ENCODE data around the gene NFKB2. TPM values are rescaled to one million over a fixed set of nuclear protein-coding genes. Genes with fewer than 3 reads are reported as not detected.
A peak's percentile ranks its signal among the peaks of the same experiment; 100 is the strongest.

NFKB2 gene
- total and polyA plus RNA-seq, 4 experiments from 2014 or later, result 6.6 to 147 (median 85.7) TPM

- H3K27me3 Mint-ChIP-seq, result no peaks in the 10 kb centered on the region
- H3K4me1 ChIP-seq (ENCODE audit: insufficient read depth, low read length), result peaks cover 48% of the 10 kb centered on the region
These were observed 2.9 kb downstream of the NFKB2 start for GRCh38 chr10:102398172-102399020.

GRCh38 chr10:102399217-102400021 lies 3.9 kb downstream of the NFKB2 start:
- POLR2A ChIA-PET (ENCODE audit: partially characterized antibody), result interaction anchor here (0.8 to 8.3 kb wide), 16 partner anchors 10 to 247 kb away, joined by 3 to 122 read pairs (median 6); partner anchors contain the start of genes ACTR1A, C10orf95, CUEDC2 and FBXL15
- peak overlapping the region; percentile 100 for H3K27ac ChIP-seq (ENCODE audit: low read depth, low read length)
- no peaks in the 10 kb centered on the region for H3K27me3 ChIP-seq (ENCODE audit: insufficient read depth, low read length)
- H3K27me3 Mint-ChIP-seq, result no peaks in the 10 kb centered on the region
- peaks cover 19 to 68% (median 32%) of the 10 kb centered on the region in 4 donors for H3K4me1 Mint-ChIP-seq
- H3K27ac Mint-ChIP-seq, result peak overlapping the region; percentile 89 to 100 (median 100)
- DNase-seq, result peak; percentile 86 to 90 (median 87)
- H3K9me3 ChIP-seq (ENCODE audit: control insufficient read depth in 1 of 2, low read length in 2 of 2), result no peaks in the 10 kb centered on the region
- peaks cover 44% of the 10 kb centered on the region for H3K4me1 ChIP-seq (ENCODE audit: insufficient read depth, low read length)
- intact Hi-C loops (cut with micrococcal nuclease), result loop anchor here (1.0 to 5.0 kb wide), 5 partner anchors 22 to 518 kb away; partner anchors contain the start of gene CNNM2
- peaks cover 7 to 59% of the 10 kb centered on the region in 2 donors for H3K36me3 Mint-ChIP-seq
- peaks cover 38% of the 10 kb centered on the region for H3K36me3 ChIP-seq (ENCODE audit: insufficient read depth, low read length)
- H3K9me3 Mint-ChIP-seq, result peaks cover 0 to 2% (median 0%) of the 10 kb centered on the region in 8 donors
- CTCF ChIA-PET (ENCODE audit: partially characterized antibody), result interaction anchor here (0.6 to 10.3 kb wide), 36 partner anchors 8 to 287 kb away, joined by 3 to 88 read pairs (median 4); partner anchors contain the start of genes ACTR1A, C10orf95, CUEDC2 and ELOVL3
- H3K4me3 ChIP-seq (ENCODE audit: low read length in 2 of 2), result peak overlapping the region in 1 of 2 donors; percentile 49
- H3K4me3 Mint-ChIP-seq, result peak overlapping the region; percentile 53 to 81 (median 74)

More at GRCh38 chr10:102398172-102399020, 2.9 kb downstream of the NFKB2 start:
- ChIA-PET POLR2A (ENCODE audit: partially characterized antibody) (interaction anchor here (0.8 to 8.3 kb wide), 11 partner anchors 17 to 229 kb away, joined by 3 to 122 read pairs (median 6); partner anchors contain the start of genes ACTR1A, C10orf95, CUEDC2 and FBXL15), CTCF (ENCODE audit: partially characterized antibody) (interaction anchor here (0.8 to 10.3 kb wide), 23 partner anchors 11 to 263 kb away, joined by 3 to 88 read pairs (median 6); partner anchors contain the start of genes ACTR1A, C10orf95, CUEDC2 and FBXL15)
- intact Hi-C loops (cut with micrococcal nuclease), result loop anchor here (1.0 to 5.0 kb wide), 5 partner anchors 23 to 519 kb away; partner anchors contain the start of gene CNNM2
- Histone ChIP-seq H3K27ac (ENCODE audit: low read depth, low read length) (peak overlapping the region; percentile 100), H3K4me3 (ENCODE audit: low read length in 2 of 2) (no peak overlapping the region), H3K9me3 (ENCODE audit: control insufficient read depth in 1 of 2, low read length in 2 of 2) (no peaks in the 10 kb centered on the region), H3K27me3 (ENCODE audit: insufficient read depth, low read length) (no peaks in the 10 kb centered on the region), H3K36me3 (ENCODE audit: insufficient read depth, low read length) (peaks cover 38% of the 10 kb centered on the region)
- Mint-ChIP-seq H3K4me1 (peaks cover 19 to 73% (median 35%) of the 10 kb centered on the region in 4 donors), H3K9me3 (peaks cover 0 to 2% (median 0%) of the 10 kb centered on the region in 8 donors), H3K36me3 (peaks cover 7 to 57% of the 10 kb centered on the region in 2 donors), H3K27ac (peak overlapping the region; percentile 93 to 100 (median 100)), H3K4me3 (peak overlapping the region; percentile 51 to 81 (median 66))
- DNase-seq, result peak in 1 of 5 donors; percentile 41

GRCh38 chr10:102400076-102400475 lies 4.6 kb downstream of the NFKB2 start:
- peaks cover 7 to 53% of the 10 kb centered on the region in 2 donors for H3K36me3 Mint-ChIP-seq
- peak overlapping the region in 1 of 2 donors; percentile 49 for H3K4me3 ChIP-seq (ENCODE audit: low read length in 2 of 2)
- H3K9me3 ChIP-seq (ENCODE audit: control insufficient read depth in 1 of 2, low read length in 2 of 2), result no peaks in the 10 kb centered on the region
- ChIA-PET POLR2A (ENCODE audit: partially characterized antibody) (interaction anchor here (0.8 to 8.3 kb wide), 12 partner anchors 9 to 246 kb away, joined by 3 to 122 read pairs (median 6); partner anchors contain the start of genes C10orf95, CUEDC2, FBXL15 and GBF1), CTCF (ENCODE audit: partially characterized antibody) (interaction anchor here (0.7 to 10.3 kb wide), 26 partner anchors 9 to 261 kb away, joined by 3 to 88 read pairs (median 4); partner anchors contain the start of genes ACTR1A, C10orf95, ELOVL3 and FBXL15)
- peak overlapping the region in 3 of 8 donors; percentile 65 to 79 (median 75) for H3K4me3 Mint-ChIP-seq
- H3K27ac Mint-ChIP-seq, result peak overlapping the region; percentile 83 to 100 (median 91)
- peaks cover 0 to 2% (median 0%) of the 10 kb centered on the region in 8 donors for H3K9me3 Mint-ChIP-seq
- intact Hi-C loops (cut with micrococcal nuclease), result no loop called here
- H3K27ac ChIP-seq (ENCODE audit: low read depth, low read length), result peak overlapping the region; percentile 100
- no peaks in the 10 kb centered on the region for H3K27me3 Mint-ChIP-seq
- peaks cover 38% of the 10 kb centered on the region for H3K36me3 ChIP-seq (ENCODE audit: insufficient read depth, low read length)
- H3K4me1 Mint-ChIP-seq, result peaks cover 19 to 65% (median 32%) of the 10 kb centered on the region in 4 donors
- DNase-seq, result no peak
- H3K4me1 ChIP-seq (ENCODE audit: insufficient read depth, low read length), result peaks cover 44% of the 10 kb centered on the region
- no peaks in the 10 kb centered on the region for H3K27me3 ChIP-seq (ENCODE audit: insufficient read depth, low read length)

- POLR2A ChIA-PET (ENCODE audit: partially characterized antibody), result interaction anchor here (1.1 to 8.3 kb wide), 7 partner anchors 8 to 170 kb away, joined by 5 to 122 read pairs (median 18); partner anchors contain the start of genes C10orf95, CUEDC2 and FBXL15
- H3K27ac ChIP-seq (ENCODE audit: low read depth, low read length), result no peak overlapping the region
- H3K4me1 ChIP-seq (ENCODE audit: insufficient read depth, low read length), result peaks cover 43% of the 10 kb centered on the region
These were observed 5.3 kb downstream of the NFKB2 start for GRCh38 chr10:102400598-102401341.

GRCh38 chr10:102401342-102401654 lies 5.8 kb downstream of the NFKB2 start:
- Mint-ChIP-seq H3K27me3 (peaks cover 0 to 2% of the 10 kb centered on the region in 2 donors), H3K4me1 (peaks cover 19 to 63% (median 28%) of the 10 kb centered on the region in 4 donors), H3K4me3 (peak overlapping the region in 2 of 8 donors; percentile 9 to 25), H3K27ac (peak overlapping the region in 3 of 7 donors; percentile 12 to 77 (median 56)), H3K9me3 (peaks cover 0 to 2% (median 0%) of the 10 kb centered on the region in 8 donors), H3K36me3 (peaks cover 7 to 51% of the 10 kb centered on the region in 2 donors)
- peaks cover 38% of the 10 kb centered on the region for H3K36me3 ChIP-seq (ENCODE audit: insufficient read depth, low read length)
- H3K27ac ChIP-seq (ENCODE audit: low read depth, low read length), result no peak overlapping the region
- DNase-seq, result no peak
- no peaks in the 10 kb centered on the region for H3K27me3 ChIP-seq (ENCODE audit: insufficient read depth, low read length)
- ChIA-PET CTCF (ENCODE audit: partially characterized antibody) (interaction anchor here (1.2 to 10.3 kb wide), 5 partner anchors 8 to 171 kb away, joined by 3 to 88 read pairs (median 6); partner anchors contain the start of gene FBXL15), POLR2A (ENCODE audit: partially characterized antibody) (interaction anchor here (4.9 kb wide), 1 partner anchor 50 kb away, joined by 41 read pairs; the partner anchor contains the start of gene C10orf95)
- H3K4me1 ChIP-seq (ENCODE audit: insufficient read depth, low read length), result peaks cover 38% of the 10 kb centered on the region
- no peak overlapping the region for H3K4me3 ChIP-seq (ENCODE audit: low read length in 2 of 2)
- no peaks in the 10 kb centered on the region for H3K9me3 ChIP-seq (ENCODE audit: control insufficient read depth in 1 of 2, low read length in 2 of 2)
- intact Hi-C loops (cut with micrococcal nuclease), result no loop called here

More at GRCh38 chr10:102400598-102401341, 5.3 kb downstream of the NFKB2 start:
- Mint-ChIP-seq H3K4me3 (peak overlapping the region in 1 of 8 donors; percentile 17), H3K27ac (peak overlapping the region in 5 of 7 donors; percentile 36 to 100 (median 57)), H3K27me3 (no peaks in the 10 kb centered on the region), H3K36me3 (peaks cover 7 to 52% of the 10 kb centered on the region in 2 donors), H3K9me3 (peaks cover 0 to 2% (median 0%) of the 10 kb centered on the region in 8 donors), H3K4me1 (peaks cover 19 to 63% (median 31%) of the 10 kb centered on the region in 4 donors)
- Histone ChIP-seq H3K36me3 (ENCODE audit: insufficient read depth, low read length) (peaks cover 38% of the 10 kb centered on the region), H3K4me3 (ENCODE audit: low read length in 2 of 2) (no peak overlapping the region), H3K27me3 (ENCODE audit: insufficient read depth, low read length) (no peaks in the 10 kb centered on the region), H3K9me3 (ENCODE audit: control insufficient read depth in 1 of 2, low read length in 2 of 2) (no peaks in the 10 kb centered on the region)
- peak in 1 of 5 donors; percentile 40 for DNase-seq
- intact Hi-C loops (cut with micrococcal nuclease), result no loop called here
- CTCF ChIA-PET (ENCODE audit: partially characterized antibody), result interaction anchor here (0.7 to 10.3 kb wide), 13 partner anchors 12 to 174 kb away, joined by 3 to 88 read pairs (median 6); partner anchors contain the start of genes ELOVL3 and FBXL15
